MCF 10A (cell line): ENCODE results near the gene HCCS. TPM values are rescaled to one million over a fixed set of nuclear protein-coding genes. Genes with fewer than 3 reads are reported as not detected.

Experiments
- BruUV-seq: library from RNA; stranded (reverse); fragments of 400-500 nt; replicated peaks from 2 replicates; lab custom pipeline; 2021; lab: Mats Ljungman, UMichigan
- CTCF ChIA-PET: fragments of 300-600 bp; sonication (Branson Sonifier 250); formaldehyde crosslinking; extraction: SDS; loops from one replicate; lab custom pipeline; 2021; ENCODE audit warnings: antibody characterized with exemption, inconsistent platforms; lab: Yijun Ruan, JAX
- POLR2A ChIA-PET: fragments of 300-600, 350-650 bp; sonication (Branson Sonifier 250); formaldehyde crosslinking; extraction: SDS; loops from one replicate; lab custom pipeline; 2020; ENCODE audit warnings: antibody characterized with exemption, inconsistent platforms; lab: Yijun Ruan, JAX
- DNase-seq: peaks from one replicate; pipeline ENCODE4 v3.0.0-alpha.2; 2018; ENCODE audit not compliant: unreplicated experiment
- H3K27ac Mint-ChIP-seq: one replicate; pipeline ENCODE4 v1.8.0; 2022; ENCODE audit warnings: mild to moderate bottlenecking, low read depth, mixed read lengths; ENCODE audit not compliant: unreplicated experiment
- H3K27me3 Mint-ChIP-seq: one replicate; pipeline ENCODE4 v1.8.0; 2022; ENCODE audit warnings: mixed read lengths; ENCODE audit not compliant: insufficient read depth, unreplicated experiment
- H3K36me3 Mint-ChIP-seq: one replicate; pipeline ENCODE4 v1.8.0; 2022; ENCODE audit warnings: mild to moderate bottlenecking, moderate library complexity, mixed read lengths; ENCODE audit not compliant: insufficient read depth, unreplicated experiment
- H3K4me1 Mint-ChIP-seq: one replicate; pipeline ENCODE4 v1.8.0; 2022; ENCODE audit warnings: mixed read lengths; ENCODE audit not compliant: insufficient read depth, unreplicated experiment
- H3K4me3 Mint-ChIP-seq: one replicate; pipeline ENCODE4 v1.8.0; 2022; ENCODE audit warnings: mild to moderate bottlenecking, moderate library complexity, mixed read lengths; ENCODE audit not compliant: unreplicated experiment
- H3K9me3 Mint-ChIP-seq: one replicate; pipeline ENCODE4 v1.8.0; 2022; ENCODE audit warnings: mixed read lengths; ENCODE audit not compliant: unreplicated experiment
- CTCF ChIP-seq: fragments of 200-600 bp; IDR thresholded peaks from one replicate; pipeline ENCODE4 v1.8.0; 2022; ENCODE audit warnings: antibody characterized with exemption, mild to moderate bottlenecking; ENCODE audit not compliant: unreplicated experiment
- intact Hi-C: fragments of 100-400 bp; cut with micrococcal nuclease; formaldehyde crosslinking; loops from 2 replicates; pipeline ENCODE4 v1.14.1; 2022
- total RNA-seq: library from RNA; stranded (reverse); gene quantifications from 2 replicates; pipeline ENCODE4 v1.2.3, GENCODE V29; 2022

HCCS gene
- total RNA-seq, 1 experiment from 2014 or later, result 41.0 TPM

- H3K9me3 Mint-ChIP-seq, result no peaks in the 10 kb centered on the region
- no peak for DNase-seq
- BruUV-seq, result no TSS peak
- no peak for TF ChIP-seq CTCF
- H3K36me3 Mint-ChIP-seq, result peaks cover 31% of the 10 kb centered on the region
- no peak overlapping the region for H3K27ac Mint-ChIP-seq
- H3K27me3 Mint-ChIP-seq, result peaks cover 11% of the 10 kb centered on the region
- no peaks in the 10 kb centered on the region for H3K4me1 Mint-ChIP-seq
- no peak overlapping the region for H3K4me3 Mint-ChIP-seq
- ChIA-PET POLR2A (no interaction called here), CTCF (interaction anchor here (0.7 to 1.4 kb wide), 5 partner anchors 9 to 407 kb away, joined by 3 to 7 read pairs (median 3); no protein-coding TSS in a partner anchor)
- intact Hi-C loops, result no loop called here
Measured at GRCh38 chrX:11125060-11125459, 13.9 kb downstream of the HCCS start.

- Mint-ChIP-seq H3K27ac (no peak overlapping the region), H3K27me3 (peaks cover 18% of the 10 kb centered on the region), H3K36me3 (no peaks in the 10 kb centered on the region), H3K9me3 (no peaks in the 10 kb centered on the region), H3K4me1 (no peaks in the 10 kb centered on the region), H3K4me3 (no peak overlapping the region)
- ChIA-PET POLR2A (no interaction called here), CTCF (interaction anchor here (0.7 to 5.6 kb wide), 5 partner anchors 10 to 1606 kb away, joined by 3 to 29 read pairs (median 3); no protein-coding TSS in a partner anchor)
- DNase-seq, result no peak
- no peak for TF ChIP-seq CTCF
- BruUV-seq, result no TSS peak
- intact Hi-C loops, result no loop called here
Measured at GRCh38 chrX:11129534-11130105, 18.5 kb downstream of the HCCS start.

- no peak for TF ChIP-seq CTCF
- Mint-ChIP-seq H3K4me1 (no peaks in the 10 kb centered on the region), H3K27ac (no peak overlapping the region), H3K9me3 (no peaks in the 10 kb centered on the region), H3K27me3 (peaks cover 17% of the 10 kb centered on the region), H3K4me3 (no peak overlapping the region), H3K36me3 (no peaks in the 10 kb centered on the region)
- BruUV-seq, result no TSS peak
- no peak for DNase-seq
- intact Hi-C loops, result no loop called here
- ChIA-PET CTCF (interaction anchor here (0.7 to 5.6 kb wide), 3 partner anchors 402 to 1605 kb away, joined by 3 to 29 read pairs (median 4); no protein-coding TSS in a partner anchor), POLR2A (no interaction called here)
Measured at GRCh38 chrX:11130136-11130535, 19.0 kb downstream of the HCCS start.

GRCh38 chrX:11131146-11131545 is 20.0 kb downstream of the HCCS start:
- Mint-ChIP-seq H3K4me1 (no peaks in the 10 kb centered on the region), H3K36me3 (no peaks in the 10 kb centered on the region), H3K4me3 (no peak overlapping the region), H3K27me3 (peaks cover 15% of the 10 kb centered on the region), H3K27ac (no peak overlapping the region), H3K9me3 (no peaks in the 10 kb centered on the region)
- ChIA-PET CTCF (interaction anchor here (5.6 kb wide), 1 partner anchor 941 kb away, joined by 29 read pairs; no protein-coding TSS in a partner anchor), POLR2A (no interaction called here)
- no peak for DNase-seq
- no TSS peak for BruUV-seq
- no peak for TF ChIP-seq CTCF
- intact Hi-C loops, result no loop called here
